Astrocyte (in vitro differentiated cells and primary cell): ENCODE measurements around the gene VAV2.

Source experiments
- CTCF ChIP-seq: IDR thresholded peaks from 2 replicates; pipeline ENCODE4 v1.5.1; 2011; ENCODE audit warnings: low read depth, mild to moderate bottlenecking, inconsistent platforms, low read length, moderate library complexity; ENCODE audit not compliant: insufficient read depth
- EZH2 ChIP-seq: IDR thresholded peaks from 2 replicates; pipeline ENCODE4 v1.6.1; 2012; ENCODE audit warnings: mild to moderate bottlenecking, low read length, inconsistent platforms; ENCODE audit not compliant: insufficient read depth

GRCh38 chr9:134041649-134041962 lies 49.5 kb upstream of the VAV2 start:
- TF ChIP-seq CTCF: no peak
- TF ChIP-seq EZH2: no peak
